Measurements from ENCODE around the gene MYO15B.

DNA sequence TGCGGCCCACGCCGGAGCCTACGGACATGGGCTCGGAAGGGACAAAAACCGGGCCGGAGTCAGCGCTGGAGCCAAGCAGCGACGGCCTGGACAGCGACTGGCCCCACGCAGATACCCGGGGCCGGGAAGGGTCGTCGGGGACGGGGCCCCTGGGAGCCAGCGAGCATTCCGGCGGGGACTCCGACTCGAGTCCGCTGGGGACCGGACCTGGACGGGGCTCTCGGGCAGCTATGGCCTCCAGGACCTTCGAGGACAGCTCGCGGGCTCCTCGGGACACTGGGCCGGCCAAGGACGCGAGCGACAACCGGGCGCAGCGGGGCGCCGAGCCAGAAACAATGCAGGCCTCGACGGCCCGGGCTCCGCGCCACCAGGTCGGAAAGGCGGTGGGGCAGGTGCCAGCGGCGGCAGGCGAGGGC is 1.0 kb downstream of the MYO15B start:
- TF ChIP-seq, protein P1, sequence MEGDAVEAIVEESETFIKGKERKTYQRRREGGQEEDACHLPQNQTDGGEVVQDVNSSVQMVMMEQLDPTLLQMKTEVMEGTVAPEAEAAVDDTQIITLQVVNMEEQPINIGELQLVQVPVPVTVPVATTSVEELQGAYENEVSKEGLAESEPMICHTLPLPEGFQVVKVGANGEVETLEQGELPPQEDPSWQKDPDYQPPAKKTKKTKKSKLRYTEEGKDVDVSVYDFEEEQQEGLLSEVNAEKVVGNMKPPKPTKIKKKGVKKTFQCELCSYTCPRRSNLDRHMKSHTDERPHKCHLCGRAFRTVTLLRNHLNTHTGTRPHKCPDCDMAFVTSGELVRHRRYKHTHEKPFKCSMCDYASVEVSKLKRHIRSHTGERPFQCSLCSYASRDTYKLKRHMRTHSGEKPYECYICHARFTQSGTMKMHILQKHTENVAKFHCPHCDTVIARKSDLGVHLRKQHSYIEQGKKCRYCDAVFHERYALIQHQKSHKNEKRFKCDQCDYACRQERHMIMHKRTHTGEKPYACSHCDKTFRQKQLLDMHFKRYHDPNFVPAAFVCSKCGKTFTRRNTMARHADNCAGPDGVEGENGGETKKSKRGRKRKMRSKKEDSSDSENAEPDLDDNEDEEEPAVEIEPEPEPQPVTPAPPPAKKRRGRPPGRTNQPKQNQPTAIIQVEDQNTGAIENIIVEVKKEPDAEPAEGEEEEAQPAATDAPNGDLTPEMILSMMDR (IDR thresholded peaks at IDR 0.05; ENCODE audit: borderline replicate concordance, extremely low read depth, low read length, poor library complexity, severe bottlenecking), result no peak
- peak; percentile 41 for TF ChIP-seq EZH2 (IDR thresholded peaks at IDR 0.05; ENCODE audit: borderline replicate concordance, low read depth, low read length, severe bottlenecking)
